ENCODE data around the gene FHIT. TPM values are rescaled to one million over a fixed set of nuclear protein-coding genes. Genes with fewer than 3 reads are reported as not detected.

FHIT gene
- total and polyA plus RNA-seq, 10 of the 15 experiments (the other 5 are each of a cell fraction or from before 2014, with no cell fraction given) = 4.2 to 14.9 (median 9.4) TPM

GRCh38 chr3:59727902-59728586 lies 1523.2 kb downstream of the FHIT start:
- Histone ChIP-seq H3K4me2 (ENCODE audit: control insufficient read depth, insufficient read depth) (no peak overlapping the region), H3K4me3 (no peak overlapping the region), H3K27ac (ENCODE audit: control insufficient read depth, insufficient read depth) (no peak overlapping the region), H3K9me3 (replicated peaks; ENCODE audit: control insufficient read depth, insufficient read depth, low read length) (no peaks in the 10 kb centered on the region; the same call in 1 of the 3 replicates), H2AFZ (ENCODE audit: control insufficient read depth, low read depth, low read length) (no peak overlapping the region), H3K4me1 (ENCODE audit: control insufficient read depth, insufficient read depth, low read length) (peaks cover 16% of the 10 kb centered on the region), H3K79me2 (ENCODE audit: control insufficient read depth, insufficient read depth, low read length) (no peaks in the 10 kb centered on the region), H3K36me3 (ENCODE audit: control insufficient read depth in 2 of 2, insufficient read depth in 2 of 2, low read length in 1 of 2) (no peaks in the 10 kb centered on the region), H3K27me3 (replicated peaks in 1 of 2; ENCODE audit: control insufficient read depth in 2 of 2, insufficient read depth in 2 of 2, low read length in 1 of 2) (0 out of 4 replicates have a peak, but pooled peaks cover 0 to 2% of the 10 kb centered on the region in 2 experiments), H3K9ac (ENCODE audit: control insufficient read depth, insufficient read depth, low read length) (no peak overlapping the region), H4K20me1 (ENCODE audit: control insufficient read depth, insufficient read depth) (no peaks in the 10 kb centered on the region)
- WGBS (ENCODE audit: insufficient coverage, insufficient replicate concordance, low lambda C conversion rate, missing lambda C conversion rate) = 37% methylated on average over 4 of the region's 4 CpGs
- ChIA-PET SMC1A (ENCODE audit: uncharacterized antibody, unreplicated experiment) (interaction anchor here (1.0 kb wide), 1 partner anchor 9 kb away, joined by 3 read pairs; no protein-coding TSS in a partner anchor), CTCF (no interaction called here), RAD21 (ENCODE audit: unreplicated experiment) (no interaction called here), POLR2A (no interaction called here)
- intact Hi-C loops (cut with micrococcal nuclease; ENCODE audit: unreplicated experiment) (no loop called here), in situ Hi-C loops (cut with MboI) (no loop called here)
- BruUV-seq (replicated peaks) = no TSS peak
- FAIRE-seq = no peak
- no peak for DNase-seq (ENCODE audit: low read depth, low spot score)
- no peak for ATAC-seq
- TF ChIP-seq PBX3 (IDR thresholded peaks at IDR 0.05; ENCODE audit: insufficient replicate concordance, low read depth, low read length) (no peak), ZNF24 (IDR thresholded peaks at IDR 0.05) (no peak), MEF2A (IDR thresholded peaks at IDR 0.05; ENCODE audit: insufficient read depth, low read depth, low read length) (no peak), MEF2B (IDR thresholded peaks at IDR 0.05; ENCODE audit: partially characterized antibody, poor library complexity, severe bottlenecking) (no peak), TARDBP (IDR thresholded peaks at IDR 0.05; ENCODE audit: borderline replicate concordance) (no peak), EED (IDR thresholded peaks at IDR 0.05; ENCODE audit: low read depth) (no peak), CHD1 (IDR thresholded peaks at IDR 0.05; ENCODE audit: low read depth, low read length) (no peak)
